Measurements from ENCODE around the gene PDGFD.
A peak's percentile ranks its signal among the peaks of the same experiment; 100 is the strongest.

The PDGFD gene

DNA sequence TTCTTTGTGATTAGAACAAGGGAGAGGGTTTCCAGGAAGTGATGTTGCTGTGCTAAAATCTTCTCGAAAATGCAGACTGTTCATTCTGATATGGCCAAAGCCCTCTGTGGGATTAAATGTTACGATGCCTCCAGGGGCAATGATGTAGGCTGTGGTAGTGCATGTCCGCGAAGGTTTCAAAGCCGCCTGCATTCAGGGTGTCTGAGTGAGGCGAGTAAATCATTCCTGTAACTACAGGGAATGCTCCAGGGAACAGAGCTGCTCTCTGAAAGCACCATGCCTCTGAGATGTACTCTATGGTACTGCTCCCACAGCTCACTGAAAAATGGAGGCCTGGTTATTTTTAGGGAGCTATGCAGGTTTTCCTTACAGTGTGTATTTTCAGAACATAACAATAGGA, 21.2 kb downstream of the PDGFD start:
- DNase-seq: no peak

DNA sequence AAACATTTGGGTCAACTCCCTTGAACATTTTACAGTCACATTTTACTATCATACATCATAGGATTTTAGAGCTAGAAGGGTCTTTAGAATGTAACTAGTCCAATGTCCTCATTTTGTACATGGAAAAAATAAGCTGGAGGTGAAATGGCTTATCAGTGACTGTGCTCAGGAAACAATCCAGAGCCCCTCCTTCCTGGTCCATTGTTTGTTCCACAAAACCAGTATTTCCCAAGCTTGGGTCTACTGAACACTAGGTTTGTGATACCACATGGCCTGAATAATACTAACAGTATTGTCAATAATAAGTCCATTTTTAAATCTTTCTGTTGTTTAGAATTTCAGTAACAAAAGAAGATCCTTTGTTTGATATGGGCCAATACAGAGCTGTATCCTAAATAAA, 27.1 kb downstream of the PDGFD start:
- no peak for DNase-seq

DNA sequence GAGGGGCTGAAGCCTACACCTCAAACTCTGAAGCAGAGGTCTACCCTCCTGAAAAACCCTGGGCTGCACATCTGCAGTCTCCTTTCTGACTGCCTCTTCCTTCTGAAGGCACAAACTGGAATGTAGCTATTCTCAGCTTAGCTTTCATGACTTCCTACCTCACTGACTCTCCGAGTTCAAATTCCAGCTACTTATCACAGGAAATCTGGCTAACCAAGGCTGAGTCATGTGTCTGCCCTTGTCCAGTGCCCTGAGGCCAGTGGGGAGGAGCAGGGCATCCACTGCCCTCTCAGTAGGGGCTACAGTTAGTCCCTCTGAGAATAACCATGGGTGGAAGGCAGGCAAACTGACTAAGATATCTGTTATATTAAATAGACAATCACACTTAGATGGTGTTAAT, 29.2 kb downstream of the PDGFD start:
- no peak for DNase-seq

DNA sequence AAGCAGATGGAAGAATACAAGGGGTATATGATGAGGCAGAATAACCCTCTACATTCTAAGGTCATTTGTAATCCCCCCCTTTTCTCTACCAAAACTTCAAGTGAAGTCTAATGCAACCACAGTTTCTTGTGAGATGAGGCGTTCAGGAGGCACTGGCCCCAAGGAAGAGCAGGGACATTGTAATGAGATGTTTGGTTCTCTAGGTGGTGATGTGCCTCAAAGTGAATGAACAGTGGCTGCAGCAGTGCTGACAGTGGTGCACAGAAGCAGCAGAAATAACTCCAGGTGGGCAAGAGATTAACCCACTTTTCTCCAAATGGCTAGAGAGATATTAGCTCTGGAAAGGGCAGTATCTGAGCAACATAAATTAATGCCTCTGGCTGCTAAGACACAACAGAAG, 33.8 kb downstream of the PDGFD start:
- DNase-seq: no peak

DNA sequence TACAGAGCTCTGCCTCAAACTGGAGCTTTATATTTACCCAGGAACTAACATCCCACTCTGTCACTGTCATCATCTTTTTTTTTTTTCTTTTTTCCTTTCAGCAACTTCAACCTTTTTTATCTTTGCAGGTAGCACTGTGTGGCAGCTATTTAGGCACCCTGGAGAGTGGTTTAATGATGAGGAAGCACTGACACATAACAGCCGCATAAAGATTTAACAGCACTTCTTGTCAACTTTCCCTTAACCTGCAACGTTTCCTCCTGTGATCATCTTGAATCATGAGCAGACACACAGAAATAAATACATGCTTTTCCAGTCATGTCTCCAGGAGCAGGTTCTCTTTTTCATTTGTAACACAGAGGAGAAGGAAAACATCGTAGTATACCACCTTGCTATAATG, 34.8 kb downstream of the PDGFD start:
- no peak for DNase-seq

DNA sequence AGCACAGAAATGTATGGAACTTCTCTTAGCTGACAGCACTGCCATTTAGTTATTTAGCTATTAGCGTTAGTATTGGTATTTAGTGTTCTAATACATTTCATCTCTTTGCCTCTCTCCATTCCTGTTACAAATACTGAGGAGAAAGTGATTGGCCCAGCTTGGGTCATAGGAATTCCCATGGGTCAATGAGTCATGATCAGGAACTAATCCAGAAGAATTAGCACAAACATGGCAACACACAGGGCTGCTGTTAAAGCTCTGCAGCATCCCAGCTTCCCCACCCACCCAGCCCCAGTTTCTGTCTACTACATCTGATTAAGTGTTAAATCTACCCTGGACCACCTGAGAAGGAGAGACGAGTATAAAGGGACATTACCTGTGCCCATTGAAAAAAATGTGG, 36.1 kb downstream of the PDGFD start:
- peak in 1 of 2 experiments; percentile 30 for DNase-seq

DNA sequence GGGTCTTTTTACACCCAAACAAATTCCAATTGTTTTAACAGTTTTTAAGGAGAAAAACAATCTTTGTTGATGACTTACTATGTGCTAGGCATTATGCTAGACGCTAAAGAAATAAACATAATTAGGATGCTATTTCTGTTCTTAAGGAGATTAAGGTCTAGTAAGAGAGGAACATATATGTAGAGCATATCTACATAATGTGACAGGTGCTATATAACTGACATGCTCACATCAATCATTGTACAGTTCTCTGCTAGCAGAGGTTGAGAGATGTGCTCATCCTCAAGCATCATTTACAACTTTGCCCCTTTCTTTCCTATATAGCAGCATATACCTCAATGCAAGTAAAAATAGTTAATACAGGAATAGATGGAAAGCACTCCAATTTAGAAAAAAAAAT, 37.5 kb downstream of the PDGFD start:
- no peak for DNase-seq

DNA sequence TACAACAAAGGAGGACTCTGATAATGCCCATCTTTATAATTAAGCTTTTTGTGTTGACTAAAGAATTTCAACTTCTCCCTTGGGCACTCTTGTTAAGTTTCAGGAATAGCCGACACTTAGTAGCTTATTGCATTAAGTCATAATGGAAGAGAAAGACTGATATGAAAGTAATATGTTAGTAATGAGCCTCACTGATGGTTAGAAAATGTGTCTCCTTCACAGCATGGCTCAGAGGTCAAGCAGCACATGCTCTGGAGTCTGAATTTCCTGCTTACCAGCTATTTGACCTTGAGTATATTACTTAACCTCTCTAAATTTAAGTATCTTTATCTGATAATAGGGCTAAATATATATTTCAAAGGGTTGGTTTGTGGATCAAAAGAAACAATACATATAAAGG, 39.0 kb downstream of the PDGFD start:
- DNase-seq: no peak

DNA sequence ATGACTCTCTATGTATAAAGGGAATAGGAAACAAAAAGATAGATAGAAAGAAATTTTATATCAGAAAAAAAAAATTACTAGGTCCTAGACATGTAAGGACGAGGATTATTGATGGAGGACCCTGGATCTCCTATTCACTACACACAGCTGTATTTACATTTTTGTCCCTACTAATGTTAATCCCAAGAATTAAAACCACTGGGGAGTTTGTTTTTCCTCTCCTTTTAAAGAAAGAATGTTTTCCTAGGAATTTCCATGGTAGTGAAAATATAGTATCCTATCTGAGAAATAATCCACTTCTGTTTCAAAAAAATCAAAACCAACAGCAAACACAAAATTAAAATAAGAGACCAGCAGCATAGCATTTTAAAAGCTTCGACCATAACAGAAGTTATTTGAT, 41.1 kb downstream of the PDGFD start:
- DNase-seq: no peak

DNA sequence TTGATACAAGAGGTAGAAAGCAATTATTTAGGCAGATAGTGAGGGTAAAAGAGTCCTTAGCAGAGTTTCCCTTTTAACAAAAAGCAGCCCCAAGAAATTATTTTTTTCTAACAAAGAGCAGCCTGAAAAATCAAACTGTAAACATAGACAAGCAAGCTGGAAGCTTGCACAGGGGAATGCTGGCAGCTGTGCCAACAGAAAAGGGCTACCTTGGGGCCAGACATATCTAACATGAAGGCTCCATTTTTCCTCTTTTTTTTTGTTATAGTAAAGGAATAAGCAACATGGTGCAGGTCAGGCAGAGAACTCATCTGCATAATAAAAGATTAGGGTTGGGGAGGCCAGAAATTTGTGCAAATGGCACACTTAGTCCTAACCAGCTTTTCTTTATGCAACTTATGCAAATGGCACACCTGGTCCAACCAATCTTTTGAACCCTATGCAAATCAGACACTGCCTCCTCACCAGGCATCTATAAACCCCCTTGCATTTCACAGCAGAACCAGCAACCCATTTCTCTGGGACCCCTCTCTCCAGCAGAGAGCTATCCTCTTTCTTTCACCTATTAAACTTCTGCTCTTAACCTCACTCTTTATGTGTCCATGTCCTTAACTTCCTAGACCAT, 41.8 kb downstream of the PDGFD start:
- DNase-seq: no peak

DNA sequence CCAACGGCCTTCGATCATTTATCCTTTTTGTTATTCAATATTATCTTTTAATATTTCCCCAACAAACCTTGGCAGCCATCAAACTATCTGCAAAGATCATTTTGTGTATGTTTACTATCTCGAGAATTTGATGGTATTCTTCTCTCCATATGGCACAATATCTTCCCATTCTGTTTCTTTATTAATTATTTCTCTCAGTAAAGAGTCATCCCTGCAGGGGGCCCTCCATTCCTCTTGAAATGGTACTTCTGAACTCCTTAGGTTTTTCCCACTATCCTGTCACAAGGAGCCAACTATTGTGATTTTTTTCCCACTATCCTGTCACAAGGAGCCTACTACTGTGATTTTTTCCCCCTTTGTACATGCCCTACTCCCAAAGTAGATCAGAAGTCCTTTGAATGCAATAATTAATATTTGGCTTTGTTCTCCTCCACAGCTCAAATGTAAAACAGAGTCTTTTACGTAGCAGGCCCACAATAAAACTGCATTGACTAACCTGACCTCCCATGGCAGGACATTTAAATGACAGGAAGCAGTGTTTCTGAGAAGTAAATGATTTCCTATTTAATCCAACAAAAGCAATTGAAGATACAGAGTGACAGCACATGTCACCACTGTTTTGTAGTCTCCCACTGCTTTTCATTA, 43.3 kb downstream of the PDGFD start:
- DNase-seq: peak; percentile 60 to 61

DNA sequence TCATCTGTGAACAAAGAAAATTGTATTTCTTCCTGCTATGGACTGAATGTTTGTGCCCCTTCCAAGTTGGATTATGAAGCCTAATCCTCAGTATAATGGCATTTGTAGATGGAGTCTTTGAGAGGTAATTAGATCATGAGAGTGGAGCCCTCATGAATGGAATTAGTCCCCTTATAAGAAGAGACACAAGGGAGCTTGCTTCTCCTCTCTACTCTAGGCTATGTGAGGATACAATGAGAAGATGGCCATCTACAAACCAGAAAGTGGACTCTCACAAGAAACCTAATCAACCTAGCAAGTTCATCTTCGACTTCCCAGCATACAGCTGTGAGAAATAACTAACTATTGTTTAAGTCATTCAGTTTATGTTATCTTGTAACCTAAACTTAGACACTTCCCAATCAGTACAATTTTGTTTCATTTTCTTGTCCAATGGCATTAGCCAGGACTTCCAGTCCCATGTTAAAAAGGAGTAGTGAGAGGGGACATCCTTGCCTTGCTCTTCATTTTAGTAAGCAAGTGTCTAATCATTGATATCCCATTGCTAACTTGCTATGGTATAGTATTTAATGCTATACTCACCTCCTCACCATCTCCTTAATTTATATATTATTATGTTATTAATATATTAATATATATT, 45.7 kb downstream of the PDGFD start:
- no peak for DNase-seq

DNA sequence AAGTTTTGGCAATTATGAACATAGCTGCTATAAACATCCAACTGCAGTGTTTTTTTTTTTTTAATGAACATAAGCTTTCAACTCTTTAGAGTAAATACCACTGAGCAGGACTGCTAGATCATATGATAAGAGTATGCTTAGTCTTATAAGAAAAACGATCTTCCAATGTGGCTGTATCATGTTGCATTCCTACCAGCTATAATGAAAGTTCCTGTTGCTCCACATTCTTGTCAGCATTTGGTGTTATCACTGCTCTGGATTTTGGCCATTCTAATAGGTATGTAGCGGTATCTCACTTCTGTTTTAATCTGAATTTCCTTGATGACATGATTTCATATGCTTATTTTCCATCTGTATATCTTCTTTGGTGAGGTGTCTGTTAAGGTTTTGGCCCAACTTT, 50.4 kb downstream of the PDGFD start:
- no peak for DNase-seq

DNA sequence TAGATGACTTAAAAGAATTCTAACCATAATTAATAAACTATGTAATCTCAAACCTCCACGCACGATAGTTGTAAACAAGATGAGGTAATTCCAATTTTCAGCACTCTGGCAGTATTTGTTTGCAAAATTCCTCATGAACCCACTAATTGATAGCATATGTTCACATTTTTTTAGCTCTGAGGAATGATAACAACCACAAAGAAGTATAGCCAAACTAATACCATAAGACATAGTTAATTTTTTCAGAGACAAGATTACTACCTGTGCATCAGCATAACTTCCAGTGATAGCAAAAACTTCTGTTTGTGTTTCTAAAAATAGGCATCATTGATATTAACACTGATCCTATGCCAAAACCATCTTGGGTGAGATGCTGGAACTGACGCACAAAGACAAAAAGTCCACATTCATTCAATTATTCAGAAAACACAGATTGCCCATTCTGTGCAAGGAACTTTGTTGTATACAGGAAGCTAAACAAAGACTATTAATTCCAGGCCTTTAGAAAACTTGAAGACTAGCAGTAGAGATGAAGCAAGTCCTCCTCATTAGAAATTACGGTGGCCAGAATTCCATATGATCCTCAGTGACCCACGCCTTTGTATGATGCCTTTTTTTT, 57.7 kb downstream of the PDGFD start:
- DNase-seq: peak in 1 of 2 experiments; percentile 13

DNA sequence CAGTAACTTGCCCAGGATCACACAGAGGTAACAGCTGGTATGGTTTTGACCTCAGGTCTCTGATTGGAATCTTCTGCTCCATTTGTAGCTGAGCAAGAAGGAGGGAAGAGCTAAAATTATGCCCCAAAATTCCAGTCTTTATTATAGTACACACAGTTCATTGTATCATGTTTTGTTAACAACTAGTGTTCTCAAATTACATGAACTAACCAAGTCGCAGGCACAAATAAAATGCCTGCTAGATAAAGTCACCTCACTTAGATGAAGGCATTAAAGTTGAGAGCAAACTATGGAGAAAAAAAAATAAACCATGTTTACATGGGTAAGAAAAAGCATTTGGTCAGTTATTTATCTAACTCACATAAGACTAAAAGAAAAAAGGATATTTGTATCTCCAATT, 58.8 kb downstream of the PDGFD start:
- DNase-seq: no peak

DNA sequence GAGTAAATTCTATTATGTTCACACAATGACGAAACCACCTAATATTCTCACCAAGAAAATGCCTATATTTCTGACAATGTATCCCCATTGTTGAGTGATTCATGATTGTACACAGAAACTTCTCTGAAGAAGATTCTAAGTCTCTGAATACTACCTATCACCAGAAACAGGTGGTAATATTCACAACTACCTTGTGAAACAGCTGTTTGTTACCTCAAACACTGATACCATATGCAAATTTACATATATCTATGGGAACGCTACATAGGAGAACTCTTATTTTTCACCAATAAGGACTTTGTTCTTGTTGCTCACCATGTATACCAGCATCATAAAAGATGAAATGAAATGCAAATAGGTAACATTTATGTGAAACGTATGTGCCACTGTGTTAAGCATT, 59.3 kb downstream of the PDGFD start:
- no peak for DNase-seq

DNA sequence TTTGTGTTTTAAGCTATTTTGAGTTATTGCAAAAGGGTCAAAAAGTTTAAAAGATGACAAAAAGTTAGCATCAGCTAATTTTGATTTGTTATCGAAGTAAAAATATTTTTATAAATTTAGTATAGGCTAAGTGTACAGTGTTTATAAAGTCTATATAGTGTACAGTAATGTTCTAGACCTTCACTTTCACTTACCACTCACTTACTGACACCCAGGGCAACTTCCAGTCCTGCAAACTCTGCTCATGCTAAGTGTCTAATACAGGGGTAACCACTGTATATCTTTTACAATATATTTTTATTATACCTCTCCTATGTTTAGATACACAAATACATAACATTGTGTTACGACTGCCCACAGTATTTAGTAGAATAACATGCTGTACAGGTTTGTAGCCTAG, 59.7 kb downstream of the PDGFD start:
- DNase-seq: no peak

DNA sequence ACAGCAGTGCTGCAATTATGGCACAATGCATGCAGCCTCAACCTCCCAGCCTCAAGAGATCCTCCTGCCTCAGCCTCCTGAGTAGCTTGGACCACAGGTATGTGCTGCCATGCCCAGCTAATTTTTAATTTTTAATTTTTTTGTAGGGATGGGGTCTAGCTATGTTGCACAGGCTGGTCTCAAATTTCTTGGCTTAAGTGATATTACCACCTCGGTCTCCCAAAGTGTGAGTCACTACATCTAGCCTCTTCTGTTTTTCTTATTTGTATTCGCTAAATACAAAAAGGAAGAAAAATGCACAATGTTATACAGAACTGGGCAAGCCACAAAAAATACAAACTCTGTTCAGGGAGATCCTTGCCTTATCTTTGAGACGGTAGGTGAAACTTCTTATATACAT, 65.4 kb downstream of the PDGFD start:
- DNase-seq: no peak

DNA sequence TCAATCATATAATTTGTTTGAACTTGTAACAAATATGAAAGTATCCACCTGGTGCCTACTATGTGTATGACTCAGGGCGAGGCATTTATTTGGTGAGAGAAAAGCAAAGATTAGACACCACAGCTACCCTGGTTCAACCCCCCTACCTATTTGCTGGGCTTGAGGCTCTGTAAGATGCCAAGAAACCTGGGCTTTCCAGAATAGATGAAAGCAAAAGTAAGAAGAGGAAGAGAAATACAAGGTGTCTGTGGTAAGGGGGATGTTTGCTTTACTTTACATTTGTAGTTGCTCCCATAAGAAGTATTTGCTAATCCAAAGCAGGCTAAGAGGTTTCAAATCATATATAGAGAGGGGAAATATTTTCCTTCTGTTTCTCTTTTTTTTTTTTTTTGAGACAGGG, 65.8 kb downstream of the PDGFD start:
- DNase-seq: no peak

DNA sequence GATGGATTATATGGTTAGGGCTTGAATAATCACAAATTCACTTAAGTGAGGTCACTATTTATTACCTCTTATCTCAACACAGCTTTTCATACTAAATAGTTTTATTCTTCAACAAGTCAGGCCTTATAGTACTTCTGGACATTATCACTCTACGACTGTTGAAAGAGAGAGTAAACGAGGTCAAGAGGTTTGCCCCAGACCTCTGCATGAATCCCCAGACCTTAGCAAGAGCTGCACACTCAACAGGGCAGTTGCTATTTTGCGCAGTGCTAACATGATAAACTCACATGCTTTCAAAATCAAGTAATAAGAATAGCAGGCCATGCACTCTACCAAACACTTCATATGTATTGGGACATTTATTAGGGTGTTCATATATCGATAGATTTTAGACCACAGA, 67.0 kb downstream of the PDGFD start:
- no peak for DNase-seq

DNA sequence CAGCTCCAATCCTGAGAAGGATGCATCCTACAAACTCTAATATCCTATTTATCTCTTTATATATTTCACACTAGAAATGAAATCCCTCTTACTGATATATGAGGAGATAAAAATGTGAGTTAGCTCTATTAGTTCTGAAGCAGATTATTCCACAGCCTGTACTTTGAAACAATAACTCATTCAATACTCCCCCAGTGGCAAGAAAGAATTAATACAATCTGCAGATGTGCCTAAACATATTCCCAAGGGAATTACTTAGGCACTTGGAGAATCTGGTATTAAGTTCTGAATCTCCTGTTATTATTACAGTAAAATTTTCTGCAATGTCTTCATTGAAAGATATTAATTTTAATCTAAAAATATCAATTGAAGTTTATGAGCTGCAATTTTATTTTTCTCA, 68.2 kb downstream of the PDGFD start:
- no peak for DNase-seq

DNA sequence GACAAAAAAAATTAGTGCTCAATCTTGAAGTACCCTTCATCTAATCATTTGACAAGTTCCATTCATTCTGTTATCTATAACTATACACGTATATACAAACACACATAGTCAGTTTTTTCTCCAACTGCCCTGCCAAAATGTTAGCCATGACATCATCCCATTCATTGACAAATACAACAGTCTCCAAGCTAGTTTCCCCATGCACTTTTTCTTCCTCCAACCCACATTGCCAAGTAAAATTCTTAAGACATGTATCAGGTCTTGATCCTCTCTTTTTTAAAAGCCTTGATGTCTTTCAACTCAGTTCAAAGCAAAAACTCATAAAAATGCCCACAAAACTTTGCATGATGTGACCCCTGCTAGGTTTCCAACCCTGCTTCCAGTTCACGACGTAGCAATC, 69.4 kb downstream of the PDGFD start:
- no peak for DNase-seq

DNA sequence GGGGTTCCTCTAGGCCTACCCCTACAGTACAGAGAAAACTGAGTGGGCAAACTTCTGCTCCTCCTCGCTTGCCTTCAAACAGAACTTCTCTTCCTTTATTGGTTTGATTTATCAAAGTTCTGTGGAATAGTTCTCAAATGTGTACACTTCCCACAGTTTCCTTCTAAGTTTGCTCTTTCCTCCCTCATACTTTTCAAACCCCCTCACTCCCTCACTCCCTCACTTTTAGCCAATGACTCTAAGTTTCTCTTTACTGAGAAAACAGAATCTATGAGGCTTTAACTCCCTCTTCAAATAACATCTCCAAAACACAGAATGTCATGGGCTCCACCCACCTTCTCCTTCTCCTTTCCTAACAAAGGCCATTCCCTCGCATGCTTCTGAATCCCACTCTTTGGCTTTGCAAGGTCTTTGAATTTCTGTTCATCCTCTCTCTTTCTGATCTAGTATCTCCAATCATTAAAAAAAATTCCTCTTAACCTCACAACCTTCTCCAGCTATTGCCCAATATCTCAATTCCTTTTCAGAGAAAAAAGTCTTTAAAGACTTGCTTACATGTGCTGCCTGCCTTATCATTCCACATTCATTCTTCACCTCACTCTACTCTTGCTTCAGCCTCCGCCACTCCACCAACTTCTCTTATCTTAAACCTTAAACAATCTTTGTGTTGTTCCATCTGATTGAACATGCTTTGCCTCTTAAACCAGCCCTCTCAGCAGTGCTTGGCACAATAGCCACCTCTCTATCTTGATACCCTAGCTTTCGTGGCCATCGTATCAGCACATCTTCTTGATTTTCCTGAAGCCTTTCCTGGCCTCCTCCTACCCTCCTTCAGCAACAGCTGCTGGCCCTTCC, 70.3 kb downstream of the PDGFD start:
- DNase-seq: no peak
